GM13976 (cell line): Measurements from ENCODE around the gene SLC13A3.
"Not testable (repeated sequence)": the region's sequence is repeated elsewhere in the genome, so short reads cannot be mapped to it uniquely, and the experiment has no call there.

ENCODE experiments used
- DNase-seq: peaks from one replicate; pipeline ENCODE4 v3.0.0; 2012; ENCODE audit warnings: low spot score
- in situ Hi-C: fragments of 300-500 bp; cut with MboI; formaldehyde crosslinking; loops from one replicate; pipeline ENCODE4 v1.12.0; 2022; ENCODE audit warnings: low sequenced_read_pairs, mixed read lengths, inconsistent platforms; ENCODE audit not compliant: unreplicated experiment
- TF ChIP-seq, protein P1 (sequence below): IDR thresholded peaks from 2 replicates; pipeline ENCODE4 v1.5.1; 2012; ENCODE audit warnings: borderline replicate concordance, mild to moderate bottlenecking; ENCODE audit not compliant: insufficient read depth; ENCODE audit errors: extremely low read depth, missing control alignments, control extremely low read depth

The SLC13A3 gene

DNA sequence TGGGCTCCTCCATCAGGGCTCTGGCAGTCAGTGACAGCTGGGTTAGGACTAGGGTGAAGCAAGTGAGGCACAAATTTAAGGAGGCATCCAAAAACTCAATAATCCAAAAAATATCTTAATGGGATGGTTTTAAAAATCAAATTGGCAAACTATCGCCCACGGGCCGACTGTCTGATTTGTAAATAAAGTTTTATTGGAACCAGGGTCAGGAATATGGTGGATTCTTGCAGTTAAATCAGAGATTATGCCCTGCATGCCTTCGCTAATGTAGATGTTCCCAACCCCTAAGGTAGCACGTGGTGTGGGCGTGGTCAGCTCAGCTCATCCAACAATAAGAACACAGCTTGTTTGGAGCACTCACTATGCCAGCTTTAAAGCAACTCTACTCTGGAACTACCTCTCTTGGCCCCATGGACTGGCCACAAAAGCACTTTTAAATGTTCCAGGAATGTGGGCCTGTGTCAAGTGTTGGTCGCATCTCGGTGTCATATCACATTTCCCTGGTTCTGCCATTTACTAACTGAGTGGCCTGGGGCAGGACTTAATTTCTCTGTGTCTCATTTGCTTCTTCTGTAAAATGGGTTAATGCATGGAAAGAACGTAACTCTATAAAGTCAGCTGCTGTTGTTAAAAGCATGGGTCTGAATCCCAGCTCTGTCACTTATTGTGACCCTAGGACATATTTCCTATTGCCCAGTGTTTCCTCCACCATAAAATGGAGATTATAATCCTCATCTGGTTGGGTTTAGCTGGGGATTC lies 31.0 kb upstream of the SLC13A3 start:
- DNase-seq: no peak
- in situ Hi-C loops: loop anchor here (5.0 to 25.0 kb wide), 2 partner anchors 160 to 545 kb away; no protein-coding TSS in a partner anchor
- TF ChIP-seq, protein P1, sequence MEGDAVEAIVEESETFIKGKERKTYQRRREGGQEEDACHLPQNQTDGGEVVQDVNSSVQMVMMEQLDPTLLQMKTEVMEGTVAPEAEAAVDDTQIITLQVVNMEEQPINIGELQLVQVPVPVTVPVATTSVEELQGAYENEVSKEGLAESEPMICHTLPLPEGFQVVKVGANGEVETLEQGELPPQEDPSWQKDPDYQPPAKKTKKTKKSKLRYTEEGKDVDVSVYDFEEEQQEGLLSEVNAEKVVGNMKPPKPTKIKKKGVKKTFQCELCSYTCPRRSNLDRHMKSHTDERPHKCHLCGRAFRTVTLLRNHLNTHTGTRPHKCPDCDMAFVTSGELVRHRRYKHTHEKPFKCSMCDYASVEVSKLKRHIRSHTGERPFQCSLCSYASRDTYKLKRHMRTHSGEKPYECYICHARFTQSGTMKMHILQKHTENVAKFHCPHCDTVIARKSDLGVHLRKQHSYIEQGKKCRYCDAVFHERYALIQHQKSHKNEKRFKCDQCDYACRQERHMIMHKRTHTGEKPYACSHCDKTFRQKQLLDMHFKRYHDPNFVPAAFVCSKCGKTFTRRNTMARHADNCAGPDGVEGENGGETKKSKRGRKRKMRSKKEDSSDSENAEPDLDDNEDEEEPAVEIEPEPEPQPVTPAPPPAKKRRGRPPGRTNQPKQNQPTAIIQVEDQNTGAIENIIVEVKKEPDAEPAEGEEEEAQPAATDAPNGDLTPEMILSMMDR: no peak

DNA sequence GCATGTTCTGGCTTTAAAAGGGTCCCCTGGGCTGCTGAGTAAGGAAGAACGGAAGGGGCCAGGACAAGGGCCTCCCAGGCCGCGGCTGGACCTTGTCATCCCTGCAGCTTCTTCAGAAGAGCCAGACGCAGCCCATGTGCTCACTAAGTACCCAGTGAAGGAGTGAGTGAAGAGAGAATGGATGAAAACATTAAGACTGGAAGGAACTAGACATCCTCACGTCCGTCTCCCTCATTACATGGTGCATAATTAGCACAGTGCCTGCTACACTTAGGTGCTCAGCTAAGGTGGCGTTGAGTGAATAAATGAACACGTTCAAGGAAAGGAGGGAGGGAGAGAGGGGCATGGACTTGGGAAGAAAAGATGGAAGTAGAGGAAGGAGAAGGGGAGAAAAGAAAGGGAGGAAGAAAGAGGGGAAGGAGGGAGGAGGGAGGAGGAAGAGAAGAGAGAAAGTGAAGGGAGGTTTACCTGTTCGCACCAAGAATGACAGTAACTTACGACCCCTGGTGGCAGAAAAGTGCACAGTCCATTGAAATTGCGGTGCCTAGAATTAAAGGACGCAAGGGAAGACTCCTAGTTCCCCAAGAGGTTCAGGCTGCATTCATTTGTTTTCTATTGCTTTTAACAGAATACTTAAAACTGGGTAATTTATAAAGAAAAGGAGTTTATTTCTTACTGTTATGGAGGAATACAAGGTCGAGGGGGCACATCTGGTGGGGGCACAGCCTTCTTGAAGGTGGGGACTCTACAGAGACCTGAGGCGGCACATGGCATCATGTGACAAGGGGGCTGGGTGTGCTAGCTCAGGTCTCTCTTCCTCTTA lies 30.0 kb upstream of the SLC13A3 start:
- peak; percentile 69 for DNase-seq
- TF ChIP-seq, protein P1: peak; percentile 82
- in situ Hi-C loops: loop anchor here (5.0 to 25.0 kb wide), 2 partner anchors 159 to 544 kb away; no protein-coding TSS in a partner anchor

DNA sequence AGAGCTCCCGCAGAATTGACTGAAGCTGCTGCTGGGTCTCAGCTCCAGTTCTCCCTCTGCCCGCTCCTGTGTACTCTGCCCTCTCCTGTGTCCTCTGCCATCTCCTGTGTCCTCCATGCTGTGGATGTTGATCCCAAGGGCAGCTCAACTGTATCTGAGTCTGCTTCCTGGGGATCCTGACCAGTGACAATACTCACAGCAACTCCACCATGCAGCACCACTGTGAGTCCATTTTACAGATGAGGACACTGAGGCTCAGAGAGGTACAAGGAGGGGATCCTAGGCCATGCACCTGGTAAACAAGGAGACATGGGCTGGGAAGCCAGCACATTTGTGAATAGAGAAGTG lies 29.4 kb upstream of the SLC13A3 start:
- no peak for DNase-seq
- TF ChIP-seq, protein P1: no peak
- in situ Hi-C loops: loop anchor here (5.0 to 25.0 kb wide), 2 partner anchors 158 to 543 kb away; no protein-coding TSS in a partner anchor

GRCh38 chr20:46678516-46678915 lies 27.3 kb upstream of the SLC13A3 start:
- TF ChIP-seq, protein P1: no peak
- in situ Hi-C loops: loop anchor here (25.0 kb wide), 1 partner anchor 541 kb away; no protein-coding TSS in a partner anchor
- no peak for DNase-seq

- DNase-seq: no peak
- in situ Hi-C loops: loop anchor here (25.0 kb wide), 1 partner anchor 540 kb away; no protein-coding TSS in a partner anchor
- TF ChIP-seq, protein P1: no peak
Observed at GRCh38 chr20:46677608-46678007, 26.3 kb upstream of the SLC13A3 start.

- not testable (repeated sequence) for DNase-seq
- in situ Hi-C loops: loop anchor here (25.0 kb wide), 1 partner anchor 539 kb away; no protein-coding TSS in a partner anchor
Observed at GRCh38 chr20:46676649-46677316, 25.5 kb upstream of the SLC13A3 start.
